Loucy (cell line): ENCODE results near the gene PGA3.

ENCODE experiments used
- CTCF ChIP-seq: fragments of 200-600 bp; sonication (generic); conservative IDR thresholded peaks from 2 replicates; pipeline ENCODE4 v1.5.1; 2014; ENCODE audit warnings: mild to moderate bottlenecking, antibody characterized with exemption, low read length
- EZH2phosphoT487 ChIP-seq: fragments of 200-600 bp; IDR thresholded peaks from 2 replicates; pipeline ENCODE4 v1.6.1; 2018; ENCODE audit warnings: antibody characterized with exemption, mild to moderate bottlenecking, moderate library complexity, borderline replicate concordance

GRCh38 chr11:61198361-61198760 lies 5.0 kb upstream of the PGA3 start:
- TF ChIP-seq CTCF = no peak
- no peak for TF ChIP-seq EZH2phosphoT487
